Heart left ventricle (tissue), 16 donors: ENCODE measurements around the gene TARBP1. TPM values are rescaled to one million over a fixed set of nuclear protein-coding genes. Genes with fewer than 3 reads are reported as not detected.

Experiments used
- ATAC-seq, 4 donors: fragments of 200-7000 bp; cut with Tn5 transposase; one replicate each; pipeline ENCODE4 v1.9.1; 2020 to 2022; ENCODE audit warnings: moderate library complexity in 4 of 4, mild to moderate bottlenecking in 3 of 4, moderate number of reproducible peaks in 1 of 4
- DNase-seq, 5 donors: peaks; one replicate each; pipeline ENCODE4 v3.0.0-alpha.2; 2020
- H3K27ac ChIP-seq, 12 donors: fragments of 200-600 bp; sonication (generic) in 4 of 12; one replicate each; pipeline versions ENCODE4 v1.5.0 to v1.8.0; 2016 to 2022; ENCODE audit warnings: mild to moderate bottlenecking in 2 of 12
- H3K27me3 ChIP-seq, 9 donors: fragments of 200-600 bp; sonication (generic) in 2 of 9; one replicate each; pipeline versions ENCODE4 v1.5.1 to v1.8.0; 2016 to 2022; ENCODE audit warnings: mild to moderate bottlenecking in 3 of 9
- H3K36me3 ChIP-seq, 9 donors: fragments of 200-600 bp; sonication (generic) in 2 of 9; one replicate each; pipeline versions ENCODE4 v1.5.0 to v1.8.0; 2018 to 2022; ENCODE audit warnings: mild to moderate bottlenecking in 2 of 9
- H3K4me1 ChIP-seq, 12 donors: fragments of 200-600 bp; sonication (generic) in 4 of 12; one replicate each; pipeline versions ENCODE4 v1.5.0 to v1.8.0; 2016 to 2022; ENCODE audit warnings: mild to moderate bottlenecking in 3 of 12
- H3K4me3 ChIP-seq, 12 donors: fragments of 200-600 bp; sonication (generic) in 4 of 12; one replicate each; pipeline versions ENCODE4 v1.5.0 to v1.8.0; 2017 to 2022; ENCODE audit warnings: mild to moderate bottlenecking in 9 of 12, moderate library complexity in 4 of 12
- H3K9me3 ChIP-seq, 12 donors: fragments of 200-600 bp; sonication (generic) in 4 of 12; one replicate each; pipeline versions ENCODE4 v1.5.0 to v1.8.0; 2016 to 2022; ENCODE audit warnings: mild to moderate bottlenecking in 1 of 12
- CTCF ChIP-seq, 12 donors: fragments of 200-600 bp; sonication (generic) in 4 of 12; IDR thresholded peaks; one replicate each; pipeline versions ENCODE4 v1.5.0 to v1.8.0; 2018 to 2022; ENCODE audit warnings: antibody characterized with exemption in 12 of 12, mild to moderate bottlenecking in 5 of 12
- POLR2A ChIP-seq, 2 donors: fragments of 450-650 bp; IDR thresholded peaks; one replicate each; pipeline ENCODE4 v1.6.1; 2017; ENCODE audit warnings: antibody characterized with exemption in 2 of 2, mild to moderate bottlenecking in 2 of 2, moderate library complexity in 2 of 2
- WGBS, 4 donors: extraction: QIAGEN DNeasy Blood & Tissue Kit in 2 of 4; methylation state at CpG; one replicate each; pipeline versions ENCODE4 v1.1.5 to v1.1.7; 2013 to 2018; 5-methylcytosine and 5-hydroxymethylcytosine counted together
- intact Hi-C, 10 donors: fragments of 100-400 bp; cut with DNase I; formaldehyde crosslinking; loops; one replicate each; pipeline versions ENCODE4 v1.11.1 to v1.14.2; 2022
- polyA plus RNA-seq, 2 donors: library from polyadenylated mRNA; stranded (reverse); fragments of 200-250 nt; gene quantifications; one replicate each; pipeline ENCODE4 v1.2.3, GENCODE V29; 2013
- total RNA-seq, 9 donors: library from RNA; depleted of rRNA in 2 of 9; stranded (reverse); fragments of >200 nt in 2 of 9; fragmentation: NEBNext Ultra II Directional in 3 of 9; extraction: Animal tissue kit (Norgen Biotek cat#: 25700) in 3 of 9; gene quantifications; one replicate each; pipeline versions ENCODE4 v1.1.0 to v1.2.4, GENCODE V29; 2016 to 2023
- donor health status: ischemic (EF 13 %, LVEDD 7.1; RV severe dilation, severe dysfunction).
- donor health status: healthy with polysubstance abuse.
- donor health status: DM: no; HTN: yes; CAD: no.
- donor health status: DM: no; HTN: no; CAD: no.
- donor health status: ischemic (EF 25% LVEDD 6.9; RV normal size, moderate dysfunction).
- donor health status: ischemic (EF 25% LVEDD 5.7; RV mildly dilated, moderate dysfunction).
- donor health status: healthy.
- donor health status: DM: yes; HTN: yes; CAD: no.
- donor health status: ischemic (EF 35%, LVEDD 5.7; RV mildly dilated, moderate dysfunction).
- donor health status: nonischemic (EF 11% LVEDD 7.7; RV severe dilation, severe dysfunction).
- donor health status: DM: yes; HTN: yes; CAD: no.
- donor health status: PGD.
- donor health status: ischemic (EF 29% LVEDD 5.4; RV normal size, mild dysfunction).
- donor health status: nonischemic (EF 23%, LVEDD 6.1; RV moderate dilation, normal function).

Gene TARBP1
- total and polyA plus RNA-seq, 11 donors = 4.8 to 18.2 (median 9.9) TPM

- no peak overlapping the region for H3K4me3 ChIP-seq
These were observed 44.3 kb downstream of the TARBP1 start for GRCh38 chr1:234434706-234435105.

GRCh38 chr1:234433563-234434285 is 45.3 kb downstream of the TARBP1 start:
- peaks cover 0 to 66% (median 53%) of the 10 kb centered on the region in 9 donors for H3K36me3 ChIP-seq
- 87 to 94% (median 92%) methylated on average over 1 of the region's 1 CpG for WGBS, 4 donors

More at GRCh38 chr1:234434706-234435105, 44.3 kb downstream of the TARBP1 start:
- H3K9me3 ChIP-seq = peaks cover 0 to 13% (median under 1%) of the 10 kb centered on the region in 12 donors
- H3K4me1 ChIP-seq = peaks cover 0 to 6% (median 0%) of the 10 kb centered on the region in 12 donors
- no peak overlapping the region for H3K27ac ChIP-seq
- peaks cover 0 to 57% (median 44%) of the 10 kb centered on the region in 9 donors for H3K36me3 ChIP-seq
- intact Hi-C loops = no loop called here
- no peaks in the 10 kb centered on the region for H3K27me3 ChIP-seq
- 94 to 97% (median 94%) methylated on average over 2 of the region's 2 CpGs for WGBS, 4 donors
- TF ChIP-seq CTCF (IDR thresholded peaks at IDR 0.05) (no peak), POLR2A (IDR thresholded peaks at IDR 0.05) (no peak)
- DNase-seq (no peak), ATAC-seq (no peak)

GRCh38 chr1:234431255-234431654 is 47.7 kb downstream of the TARBP1 start:
- H3K4me1 ChIP-seq = no peaks in the 10 kb centered on the region

More at GRCh38 chr1:234433563-234434285, 45.3 kb downstream of the TARBP1 start:
- ATAC-seq = no peak
- Histone ChIP-seq H3K9me3 (peaks cover 0 to 4% (median 0%) of the 10 kb centered on the region in 12 donors), H3K27me3 (no peaks in the 10 kb centered on the region), H3K4me3 (no peak overlapping the region), H3K27ac (no peak overlapping the region), H3K4me1 (peaks cover 0 to 6% (median 0%) of the 10 kb centered on the region in 12 donors)
- intact Hi-C loops = no loop called here
- TF ChIP-seq CTCF (IDR thresholded peaks at IDR 0.05) (no peak), POLR2A (IDR thresholded peaks at IDR 0.05) (no peak)
- DNase-seq = no peak

More at GRCh38 chr1:234431255-234431654, 47.7 kb downstream of the TARBP1 start:
- H3K36me3 ChIP-seq = peaks cover 0 to 84% (median 70%) of the 10 kb centered on the region in 9 donors
- H3K27ac ChIP-seq = no peak overlapping the region
- WGBS, 4 donors = 79 to 87% (median 82%) methylated on average over 4 of the region's 4 CpGs
- intact Hi-C loops = no loop called here
- ATAC-seq (no peak), DNase-seq (no peak)
- no peak overlapping the region for H3K4me3 ChIP-seq
- H3K27me3 ChIP-seq = no peaks in the 10 kb centered on the region
- H3K9me3 ChIP-seq = no peaks in the 10 kb centered on the region
- TF ChIP-seq POLR2A (IDR thresholded peaks at IDR 0.05) = no peak
- TF ChIP-seq CTCF (IDR thresholded peaks at IDR 0.05) = no peak
